GM18870 (cell line): ENCODE measurements around the gene RAB3C.
"Not testable (repeated sequence)": the region's sequence is repeated elsewhere in the genome, so short reads cannot be mapped to it uniquely, and the experiment has no call there.

Source experiments
- ATAC-seq: cut with Tn5 transposase; IDR thresholded peaks from one replicate; pipeline ENCODE4 v1.9.1; 2021; ENCODE audit warnings: moderate library complexity; ENCODE audit not compliant: unreplicated experiment

Gene RAB3C

DNA sequence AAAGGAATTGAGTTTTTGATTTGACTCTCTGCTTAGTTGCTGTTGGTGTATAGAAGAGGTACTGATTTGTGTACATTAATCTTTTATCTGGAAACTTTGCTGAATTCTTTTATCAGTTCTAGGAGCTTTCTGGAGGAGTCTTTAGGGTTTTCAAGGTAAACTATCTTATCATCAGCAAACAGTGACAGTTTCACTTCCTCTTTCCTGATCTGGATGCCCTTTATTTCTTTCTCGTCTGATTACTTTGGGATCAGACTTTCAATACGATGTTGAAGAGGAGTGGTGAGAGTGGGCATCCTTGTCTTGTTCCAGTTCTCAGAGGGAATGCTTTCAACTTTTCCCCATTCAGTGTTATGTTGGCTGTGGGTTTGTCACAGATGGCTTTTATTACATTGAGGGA, 17.7 kb downstream of the RAB3C start:
- not testable (repeated sequence) for ATAC-seq

GRCh38 chr5:58602889-58603288, 20.0 kb downstream of the RAB3C start:
- not testable (repeated sequence) for ATAC-seq

GRCh38 chr5:58606064-58606463, 23.2 kb downstream of the RAB3C start:
- ATAC-seq: no peak

DNA sequence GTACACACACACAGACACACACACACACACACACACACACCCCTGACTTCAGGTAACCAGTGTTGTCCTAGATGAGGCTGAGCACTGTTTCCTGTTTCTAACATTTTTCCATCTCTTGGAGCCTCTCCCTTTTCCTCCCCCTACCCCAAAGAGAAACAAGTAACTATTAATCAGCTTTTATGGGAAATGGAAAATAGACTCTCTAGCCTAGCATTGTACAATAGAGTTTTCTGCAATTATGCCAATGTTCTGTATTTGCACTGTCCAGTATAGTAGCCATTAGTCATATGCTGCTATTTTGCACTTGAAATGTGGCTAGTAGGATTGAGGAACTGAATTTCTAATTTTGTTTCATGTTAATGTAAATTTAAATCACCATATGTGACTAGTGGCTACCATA, 33.1 kb downstream of the RAB3C start:
- no peak for ATAC-seq

DNA sequence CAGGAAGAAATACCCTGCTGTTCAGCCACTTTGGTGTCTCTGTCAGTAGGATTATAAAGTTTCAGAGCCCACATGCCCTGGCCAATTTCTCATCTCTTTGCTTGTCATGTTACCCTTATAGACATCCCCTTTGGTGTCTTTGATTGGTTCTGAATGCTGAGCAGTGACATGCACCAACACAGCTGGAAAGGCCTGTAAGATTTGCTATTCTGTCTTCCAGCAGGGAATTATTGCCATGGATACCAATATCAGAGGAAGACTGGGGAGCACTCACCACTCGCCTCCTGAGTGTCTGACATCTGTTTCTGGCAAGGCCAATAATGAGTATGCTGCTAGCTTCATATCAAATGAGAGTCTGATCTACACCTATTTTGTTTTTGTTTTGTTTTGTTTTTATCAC, 34.4 kb downstream of the RAB3C start:
- no peak for ATAC-seq

- no peak for ATAC-seq
Observed at GRCh38 chr5:58620336-58620735, 37.5 kb downstream of the RAB3C start.

DNA sequence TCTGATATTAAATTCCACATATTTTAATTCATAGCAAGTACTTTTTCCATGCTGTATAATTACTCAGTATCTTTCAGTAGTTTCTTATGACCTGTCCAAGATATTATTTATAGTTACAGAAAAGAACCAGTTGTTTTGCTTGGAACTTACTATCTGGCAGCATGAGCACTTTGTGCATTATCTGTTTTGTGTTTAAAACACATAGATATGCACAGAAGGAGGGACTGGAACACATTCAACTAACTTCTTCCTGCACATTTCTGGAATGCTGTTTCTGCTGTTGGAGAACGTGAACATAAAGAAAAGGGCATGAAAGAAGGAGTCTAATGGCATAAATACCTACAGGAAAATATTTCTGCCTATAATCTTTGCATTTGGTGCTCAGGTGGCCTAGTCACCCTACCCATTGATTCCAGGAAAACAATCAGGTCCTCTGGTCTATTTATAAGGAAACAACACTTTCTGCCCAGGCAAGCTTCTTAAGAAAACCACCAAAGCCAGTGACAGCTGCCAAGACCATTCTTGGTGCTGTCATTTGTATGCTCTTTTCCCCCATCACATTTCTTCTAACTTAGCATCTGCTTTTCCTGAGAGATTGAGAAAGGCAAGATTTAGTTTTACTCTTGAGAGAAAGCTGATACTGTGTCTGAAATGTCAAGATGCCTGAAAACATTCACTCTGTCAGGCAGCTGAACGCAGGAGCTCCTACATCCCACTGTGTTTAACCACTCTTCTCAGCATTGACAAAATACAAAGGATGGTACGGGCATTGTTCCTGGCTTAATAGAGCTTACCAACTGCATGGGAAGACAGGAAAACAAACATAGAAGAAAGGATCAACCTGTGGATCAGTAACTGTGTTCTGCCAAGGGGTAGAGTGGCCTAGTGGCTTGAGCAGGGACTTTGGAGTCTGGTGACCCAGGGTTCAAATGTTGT, 40.3 kb downstream of the RAB3C start:
- no peak for ATAC-seq

GRCh38 chr5:58628626-58629025, 45.8 kb downstream of the RAB3C start:
- no peak for ATAC-seq

GRCh38 chr5:58629271-58630159, 46.6 kb downstream of the RAB3C start:
- ATAC-seq: no peak

GRCh38 chr5:58631895-58632294, 49.0 kb downstream of the RAB3C start:
- ATAC-seq: no peak

DNA sequence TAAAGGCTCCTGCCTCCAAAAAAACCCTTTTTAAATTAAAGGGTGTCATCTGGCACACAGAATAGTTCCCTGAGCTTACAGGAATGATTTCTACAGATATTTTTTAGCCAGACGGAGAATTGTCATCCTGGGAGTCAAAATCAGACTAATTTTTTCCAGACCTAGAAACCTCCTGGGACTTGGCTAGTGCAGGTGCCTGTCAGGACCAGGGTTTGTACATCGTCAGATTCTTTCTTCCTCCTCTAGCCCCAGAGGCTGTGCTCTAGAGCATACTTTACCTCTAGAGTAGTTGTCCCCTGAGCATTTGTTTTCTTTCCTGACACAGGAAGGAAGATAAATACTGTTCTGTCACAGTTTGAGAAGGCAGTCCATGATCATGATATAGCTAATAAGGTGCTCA, 52.5 kb downstream of the RAB3C start:
- no peak for ATAC-seq

GRCh38 chr5:58640011-58640410, 57.1 kb downstream of the RAB3C start:
- ATAC-seq: no peak

DNA sequence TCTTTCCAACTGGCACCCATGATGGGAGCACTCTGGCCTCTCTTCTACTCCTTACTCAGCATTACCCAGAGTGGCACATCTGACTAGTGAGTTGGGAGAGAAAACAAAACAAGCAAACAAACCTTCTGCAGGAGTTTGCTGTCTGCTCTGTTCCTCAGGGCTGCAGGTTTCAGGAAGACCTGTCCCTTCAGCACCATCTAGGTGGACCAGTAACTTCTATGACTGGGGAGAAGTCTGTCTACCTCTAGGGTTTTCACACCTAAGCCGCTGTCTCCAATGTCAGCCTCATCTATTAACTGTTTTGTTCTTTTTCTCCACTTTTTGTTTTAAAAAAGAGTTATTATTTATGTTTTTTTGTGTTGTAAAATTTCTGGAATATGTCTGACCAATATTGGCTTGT, 58.7 kb downstream of the RAB3C start:
- ATAC-seq: no peak

- no peak for ATAC-seq
Observed at GRCh38 chr5:58648846-58649245, 66.0 kb downstream of the RAB3C start.

GRCh38 chr5:58649716-58650115, 66.8 kb downstream of the RAB3C start:
- no peak for ATAC-seq

GRCh38 chr5:58653521-58653920, 70.6 kb downstream of the RAB3C start:
- no peak for ATAC-seq

DNA sequence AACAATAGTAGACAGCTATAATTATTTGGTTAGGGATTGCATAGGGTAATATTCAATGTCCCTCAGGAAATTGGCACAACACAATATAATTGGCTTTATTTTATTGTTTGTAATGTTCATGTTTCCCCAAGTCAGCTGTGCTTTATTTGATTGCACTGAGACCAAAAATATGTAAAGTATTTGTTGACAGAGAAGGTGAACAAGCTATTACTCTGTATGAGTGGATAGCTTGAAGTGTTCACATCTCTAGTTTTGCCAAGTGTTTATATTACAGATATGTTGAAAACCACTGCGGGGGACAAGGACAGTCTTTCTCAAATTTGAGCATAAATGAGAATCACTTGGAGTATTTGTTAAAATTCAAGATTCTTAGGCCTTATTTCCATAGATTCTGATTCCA, 83.3 kb downstream of the RAB3C start:
- ATAC-seq: no peak

DNA sequence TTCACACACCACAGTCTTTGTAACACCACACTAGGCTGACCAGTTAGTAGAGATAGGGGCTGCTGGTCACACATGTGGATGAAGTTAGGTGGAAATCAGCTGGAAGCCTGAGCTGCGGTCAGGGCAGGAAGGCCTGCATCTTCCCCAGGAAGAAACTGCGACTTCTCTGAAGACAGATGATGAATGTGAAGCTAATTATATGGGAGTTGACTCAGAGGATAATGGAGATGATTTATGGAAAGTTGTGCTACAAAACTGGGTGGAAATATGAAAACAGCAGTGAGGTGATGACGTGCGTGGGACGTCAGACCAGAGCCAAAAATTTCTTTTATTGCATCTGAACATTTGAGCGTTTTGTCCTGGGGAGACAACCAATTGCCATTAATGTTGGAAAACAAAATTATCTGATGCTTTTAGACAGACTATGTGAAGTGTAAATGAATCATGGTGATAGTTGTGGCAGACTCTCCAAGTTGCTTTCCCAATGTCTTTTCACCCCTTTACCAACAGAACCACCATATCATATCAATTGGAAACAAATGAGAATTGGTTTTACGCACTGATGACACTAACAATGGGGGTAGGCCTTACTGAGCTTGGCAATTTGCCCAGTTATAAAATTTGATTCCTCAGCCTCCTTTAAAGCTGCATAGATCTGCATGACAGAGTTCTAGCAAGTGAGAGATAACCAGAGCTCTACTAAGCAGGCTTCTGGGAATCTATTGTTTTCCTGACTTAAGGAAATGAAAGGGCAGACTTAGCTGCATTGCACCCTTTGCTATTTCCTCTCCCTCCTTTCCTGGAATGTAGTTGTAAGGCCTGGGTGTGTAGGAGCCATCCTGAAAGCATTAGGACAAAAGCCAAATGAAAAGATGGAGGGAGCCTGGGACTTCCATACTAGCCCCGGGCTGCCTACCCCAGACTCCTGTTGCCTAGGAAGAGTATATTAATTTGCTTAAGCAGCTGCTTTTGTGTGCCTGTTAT, 84.0 kb downstream of the RAB3C start:
- no peak for ATAC-seq

- ATAC-seq: no peak
Observed at GRCh38 chr5:58670582-58670981, 87.7 kb downstream of the RAB3C start.

GRCh38 chr5:58671155-58671554, 88.3 kb downstream of the RAB3C start:
- ATAC-seq: no peak

DNA sequence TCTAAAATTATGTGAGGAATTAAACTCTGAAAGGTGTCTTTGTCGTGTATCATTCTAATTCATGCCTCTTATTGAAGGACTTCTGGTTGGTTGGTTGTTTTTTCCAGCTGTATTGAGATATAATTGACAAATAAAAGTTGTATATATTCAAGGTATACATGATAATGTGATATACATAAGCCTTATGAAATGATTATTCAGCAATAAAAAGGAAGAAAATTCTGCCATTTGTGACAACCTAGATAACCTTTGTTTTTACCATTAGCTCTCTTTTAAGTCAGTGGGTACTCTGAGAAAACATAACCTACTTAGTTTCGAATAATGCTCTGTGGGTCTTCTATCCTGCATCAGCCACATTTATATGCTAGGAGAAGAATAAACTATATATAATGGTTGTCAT, 89.6 kb downstream of the RAB3C start:
- ATAC-seq: no peak
